Activated CD4-positive, CD25-positive, alpha-beta regulatory T cell treated with anti-CD3 and anti-CD28 coated beads, Interleukin-2, amount 50 U/mL, for 72 hours (primary cell): ENCODE data around the gene ME3.

Source experiments
- DNase-seq: peaks from one replicate; pipeline ENCODE4 v3.0.0; 2021

The ME3 gene

DNA sequence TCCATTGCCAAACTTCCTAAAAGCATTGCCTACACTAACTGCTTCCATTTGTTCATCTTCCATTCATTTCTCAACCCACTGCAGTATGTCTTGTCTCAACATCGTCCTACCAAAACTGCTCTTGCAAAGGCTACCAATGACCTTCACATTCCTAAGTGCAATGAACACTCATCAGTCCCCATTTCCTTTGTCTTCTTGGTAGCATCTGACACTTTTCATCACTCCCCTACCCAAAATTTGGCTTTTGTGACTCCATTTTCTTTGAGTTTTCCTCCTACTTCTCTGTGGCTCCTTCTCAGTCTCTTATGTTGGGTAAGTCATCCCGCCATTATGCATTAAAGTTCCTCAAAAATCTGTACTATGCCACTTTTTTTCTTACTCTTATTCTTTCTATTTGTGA is 162.3 kb downstream of the ME3 start:
- DNase-seq: no peak

DNA sequence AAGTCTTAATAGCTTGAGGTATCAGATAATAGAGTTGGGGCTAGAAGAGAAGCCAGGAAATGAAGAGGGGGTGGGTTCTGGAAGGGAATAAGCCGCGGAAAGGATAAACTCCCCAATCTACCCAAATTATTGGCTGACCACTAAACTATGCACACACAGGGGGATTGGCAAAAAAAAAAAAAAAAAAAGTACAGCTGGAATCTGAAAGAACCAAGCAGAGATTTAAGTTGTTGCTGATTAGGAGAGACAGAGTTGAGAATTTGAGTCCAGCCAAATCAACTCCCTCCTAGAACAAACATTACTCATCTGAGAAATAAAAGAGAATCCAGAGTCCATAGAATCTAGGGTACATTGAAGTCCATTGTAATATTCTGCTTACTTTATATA is 162.8 kb downstream of the ME3 start:
- DNase-seq: no peak

DNA sequence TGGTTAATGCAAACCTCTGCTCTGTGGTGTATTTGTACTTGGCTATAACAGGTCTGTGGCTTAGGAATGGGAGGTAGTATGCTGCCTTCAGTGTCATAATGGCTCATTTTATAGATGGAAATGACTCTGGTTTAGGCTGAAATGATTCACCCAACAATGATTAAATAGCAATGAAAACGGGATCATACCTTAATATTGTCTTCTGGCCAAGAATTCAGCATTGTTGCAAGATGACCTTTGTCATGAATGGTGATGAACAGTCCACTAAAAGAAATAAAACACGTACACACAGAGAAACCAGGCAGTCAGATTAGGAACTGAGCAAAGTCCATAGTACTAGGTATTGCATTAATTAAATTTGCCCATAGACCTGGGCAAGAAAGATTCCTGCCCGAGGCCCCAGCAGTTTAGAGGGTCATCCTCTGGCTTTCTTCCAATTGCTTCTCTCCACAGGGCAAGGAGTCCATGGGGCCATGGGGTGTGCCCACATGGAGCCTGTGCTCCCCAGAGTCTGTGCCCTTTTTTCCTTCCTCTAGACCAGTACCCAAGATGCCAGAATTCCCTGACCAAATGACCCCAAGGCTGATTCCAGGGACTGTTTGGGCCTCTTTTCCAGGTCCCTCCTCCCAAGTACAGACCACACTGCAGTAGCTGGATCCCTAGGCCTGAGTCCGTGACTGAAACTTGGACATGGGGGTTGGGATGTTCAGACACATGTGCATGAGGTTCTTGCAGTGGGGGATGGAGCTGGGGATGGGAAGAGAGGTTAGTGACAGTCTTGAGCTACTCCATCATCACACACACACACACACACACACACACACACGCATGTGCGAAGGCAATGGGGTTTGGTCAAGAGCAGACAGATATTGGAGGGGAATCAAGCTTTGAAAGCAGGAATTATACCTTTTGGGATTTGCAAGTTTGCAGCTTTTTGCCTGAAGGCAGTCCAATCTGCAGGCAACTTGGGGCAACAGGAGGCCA is 163.5 kb downstream of the ME3 start:
- DNase-seq: no peak

DNA sequence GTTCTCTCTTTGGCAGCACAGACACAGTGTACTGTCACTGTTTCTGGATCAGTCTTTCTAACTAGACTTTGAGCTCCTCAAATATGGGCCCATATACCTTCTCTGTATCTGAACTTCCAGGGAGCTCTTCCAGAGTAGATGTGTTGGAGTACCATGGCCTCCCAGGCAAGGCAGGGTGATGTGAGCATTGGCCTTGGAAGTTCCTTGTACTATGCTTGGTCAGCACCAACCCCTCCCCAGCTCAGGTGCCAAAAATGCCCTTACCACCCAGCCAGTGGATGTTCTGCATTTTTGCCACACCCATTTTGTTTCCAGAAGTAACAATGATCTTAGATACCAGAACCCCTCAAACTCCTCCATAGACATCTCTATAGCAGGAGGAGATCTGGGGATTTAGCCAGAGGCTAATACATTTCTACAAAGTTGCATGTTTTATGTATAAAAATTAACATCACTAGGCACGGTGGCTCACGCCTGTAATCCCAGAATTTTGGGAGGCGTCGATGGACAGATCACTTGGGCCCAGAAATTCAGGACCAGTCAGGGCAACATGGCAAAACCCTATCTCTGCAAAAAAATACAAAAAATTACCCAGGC is 165.1 kb downstream of the ME3 start:
- no peak for DNase-seq

DNA sequence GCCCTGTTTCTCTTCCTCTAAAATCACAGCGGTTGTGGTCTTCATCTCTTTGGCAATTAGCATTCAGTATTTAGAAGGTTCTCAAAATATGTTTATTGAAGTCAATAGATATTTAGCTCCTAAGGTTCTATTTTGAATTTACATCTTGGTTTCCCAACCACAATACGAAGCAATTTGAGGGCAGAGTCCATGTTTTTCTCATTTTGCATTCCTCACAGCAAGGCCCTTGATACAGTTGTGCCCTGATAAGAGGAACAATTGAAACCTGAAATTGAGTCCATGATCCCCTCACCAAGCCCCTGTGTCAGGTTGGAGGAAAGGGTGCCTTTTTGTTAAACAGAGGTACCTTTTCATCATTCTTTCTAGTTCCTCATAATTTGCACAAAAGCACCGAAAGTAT is 166.2 kb downstream of the ME3 start:
- DNase-seq: no peak

DNA sequence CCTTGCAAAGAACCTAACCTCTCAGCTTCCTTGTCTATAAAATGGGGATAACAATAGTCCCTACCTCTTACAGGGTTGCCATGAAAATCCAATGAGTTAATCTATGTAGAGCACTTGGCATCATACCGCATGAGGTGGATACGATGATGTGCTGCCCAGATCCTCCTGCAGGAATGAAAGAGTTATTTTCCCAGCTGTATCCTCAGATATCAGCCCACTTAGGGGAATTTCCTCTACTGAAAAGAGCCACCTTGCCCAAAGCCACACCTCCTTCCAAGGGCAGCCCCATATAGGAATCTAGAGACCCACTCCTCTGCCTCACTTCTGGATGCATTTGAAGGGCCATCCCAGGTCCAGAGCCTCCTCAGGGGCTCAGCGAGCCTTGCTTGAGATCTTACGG is 169.3 kb downstream of the ME3 start:
- DNase-seq: no peak

DNA sequence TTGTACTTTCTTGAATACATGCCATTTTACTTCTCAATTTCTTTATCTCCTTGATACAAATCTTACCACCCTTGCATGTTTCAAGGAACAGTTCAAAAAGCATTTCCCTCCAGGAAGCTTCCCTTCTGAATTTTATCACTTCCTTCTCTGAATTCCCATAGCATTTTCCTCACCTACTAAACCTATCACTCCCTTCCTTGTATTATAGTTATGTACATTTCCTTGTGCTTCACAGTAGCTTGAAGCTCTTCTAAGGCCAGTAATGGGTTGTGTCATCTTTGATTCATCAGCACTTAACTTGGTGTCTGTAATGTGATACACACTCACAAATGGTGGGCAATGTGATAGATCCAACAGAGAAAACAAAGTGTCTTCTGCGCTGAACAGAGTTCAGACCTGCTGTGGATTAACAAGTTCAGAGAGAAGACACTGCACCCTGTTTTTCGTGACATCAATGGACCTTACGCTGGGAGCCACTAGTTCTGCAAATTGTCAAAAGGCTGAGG is 170.2 kb downstream of the ME3 start:
- no peak for DNase-seq

DNA sequence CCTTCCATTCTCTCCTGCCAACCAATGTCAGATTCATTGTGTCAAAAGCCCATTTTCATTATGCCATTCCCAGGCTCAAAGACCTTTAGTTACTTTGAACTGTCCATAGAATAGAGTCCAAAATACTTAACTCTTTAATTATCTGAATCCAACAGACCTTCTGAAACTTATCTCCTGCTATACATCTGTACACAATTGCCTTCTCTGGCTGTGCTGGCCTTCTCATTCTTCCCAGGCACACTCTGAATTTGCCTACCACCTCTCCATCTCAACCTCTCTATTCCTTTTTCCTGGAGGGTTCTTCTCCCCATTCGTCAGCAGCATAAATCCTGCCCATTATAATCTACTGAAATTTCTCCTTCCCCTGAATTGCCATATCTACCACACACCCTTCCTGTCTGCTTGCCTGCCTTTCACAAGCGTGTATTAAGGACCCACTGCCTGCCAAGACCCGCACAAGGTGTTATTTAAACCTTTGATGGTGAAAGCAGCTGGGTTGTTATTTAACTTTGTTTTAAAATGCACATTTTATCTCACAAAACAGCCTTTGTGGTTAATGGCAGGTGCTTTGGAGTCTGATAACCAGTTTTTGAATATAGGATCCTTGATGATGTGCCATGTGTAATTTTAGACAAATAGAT is 171.8 kb downstream of the ME3 start:
- DNase-seq: no peak

DNA sequence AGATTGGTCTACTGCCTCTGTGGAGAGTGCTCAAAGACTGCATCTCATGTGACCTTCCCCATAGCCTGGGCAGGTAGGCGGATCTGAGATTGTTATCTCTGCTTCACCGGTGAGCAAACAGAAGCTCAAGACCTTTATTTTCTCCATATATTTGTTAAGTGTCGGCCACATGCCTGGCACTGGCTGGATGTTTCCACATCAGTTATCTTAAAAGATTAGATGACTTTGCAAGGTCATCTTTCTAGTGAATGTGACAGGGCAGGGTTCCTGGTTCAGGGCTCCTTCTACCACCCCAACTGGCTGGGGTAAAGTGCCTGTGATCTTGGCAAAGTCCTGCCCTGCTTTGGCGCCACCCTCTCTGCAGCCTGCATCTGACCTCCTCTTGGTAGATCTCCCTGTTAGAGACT is 172.7 kb downstream of the ME3 start:
- DNase-seq: no peak

DNA sequence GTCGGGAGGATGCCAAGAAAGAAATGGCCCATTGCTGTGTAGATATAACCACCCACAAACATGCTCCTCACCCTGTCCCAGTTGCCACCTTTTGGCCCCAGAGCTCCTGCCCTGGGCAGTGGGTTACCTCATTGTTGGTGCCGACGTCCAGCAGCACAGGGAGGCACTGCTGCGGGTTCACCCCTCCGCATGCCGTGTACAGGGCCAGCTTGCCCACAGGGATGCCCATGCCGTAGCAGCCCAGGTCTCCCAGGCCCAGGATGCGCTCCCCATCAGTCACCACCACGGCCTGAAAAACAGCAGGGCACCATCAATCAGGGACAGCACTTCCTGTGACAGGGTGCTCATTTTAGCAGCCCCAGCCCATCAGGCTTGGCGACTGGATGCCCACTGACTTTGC is 174.6 kb downstream of the ME3 start:
- DNase-seq: no peak

DNA sequence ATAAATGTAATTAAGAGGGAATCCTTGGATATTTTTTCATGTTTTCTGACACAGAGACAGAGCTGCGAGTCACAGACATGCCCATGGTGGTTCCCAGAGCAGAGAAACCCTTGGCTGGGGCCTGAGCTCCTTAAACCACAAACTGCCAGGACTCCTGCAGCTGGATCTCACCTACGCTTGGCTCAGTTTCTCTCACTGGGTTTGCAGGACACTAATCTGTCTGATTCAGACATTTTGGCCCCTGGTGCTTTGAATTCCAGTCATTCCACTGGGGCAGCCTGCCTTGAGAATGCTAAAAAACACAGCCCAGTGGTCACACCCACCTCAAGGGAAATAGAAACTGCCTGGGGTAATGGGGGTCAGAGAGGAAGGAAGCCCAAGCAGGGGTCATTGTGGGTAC is 175.1 kb downstream of the ME3 start:
- no peak for DNase-seq

DNA sequence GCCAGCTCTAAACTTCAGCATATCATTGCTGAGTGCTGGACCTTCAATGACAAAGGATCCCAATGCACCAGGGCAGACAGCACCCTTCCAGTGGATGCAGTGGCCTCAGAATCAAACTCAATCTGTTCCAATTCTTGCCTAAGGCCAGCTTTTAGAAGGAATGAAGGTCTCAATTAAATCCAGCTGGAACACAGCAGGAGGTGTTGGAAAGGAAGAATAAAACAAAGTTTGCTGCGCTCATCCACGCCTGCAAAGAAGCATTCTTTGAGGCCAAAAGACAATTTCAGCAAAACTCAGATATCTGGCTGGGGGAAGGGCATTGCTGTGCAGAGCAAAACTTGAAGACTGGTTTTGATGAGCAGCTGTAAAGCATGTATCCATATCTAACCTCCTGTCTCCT is 177.1 kb downstream of the ME3 start:
- no peak for DNase-seq

DNA sequence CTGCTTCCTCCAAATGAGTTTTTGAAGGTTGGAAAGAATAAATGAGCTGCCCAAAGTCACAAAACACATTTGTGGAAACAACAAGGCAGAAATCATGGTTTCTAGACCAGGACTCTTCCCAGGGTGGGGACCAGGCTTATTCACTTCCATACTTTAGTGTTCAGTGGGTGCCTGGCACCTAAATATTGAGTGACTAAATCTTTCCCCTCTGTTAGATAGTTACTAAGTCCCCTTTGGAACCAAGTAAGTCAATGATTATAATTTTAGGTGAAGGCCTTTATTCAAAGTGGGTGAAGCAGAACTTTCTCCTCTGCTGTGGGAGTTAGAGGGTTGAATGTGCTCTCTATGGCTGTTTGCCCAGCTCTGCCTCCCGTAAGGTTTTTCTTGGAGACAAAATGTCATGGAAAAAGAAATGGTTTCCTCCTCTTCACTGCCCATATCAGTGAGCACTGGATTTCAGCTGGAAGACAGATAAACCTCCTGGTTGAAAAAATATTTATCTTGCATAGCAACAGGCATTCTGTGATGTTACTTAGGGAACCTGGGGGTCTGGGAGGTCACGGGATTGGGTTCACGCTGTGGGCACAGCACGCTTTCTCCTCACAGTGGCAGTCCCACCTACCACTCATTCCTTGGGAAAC is 179.9 kb downstream of the ME3 start:
- no peak for DNase-seq

DNA sequence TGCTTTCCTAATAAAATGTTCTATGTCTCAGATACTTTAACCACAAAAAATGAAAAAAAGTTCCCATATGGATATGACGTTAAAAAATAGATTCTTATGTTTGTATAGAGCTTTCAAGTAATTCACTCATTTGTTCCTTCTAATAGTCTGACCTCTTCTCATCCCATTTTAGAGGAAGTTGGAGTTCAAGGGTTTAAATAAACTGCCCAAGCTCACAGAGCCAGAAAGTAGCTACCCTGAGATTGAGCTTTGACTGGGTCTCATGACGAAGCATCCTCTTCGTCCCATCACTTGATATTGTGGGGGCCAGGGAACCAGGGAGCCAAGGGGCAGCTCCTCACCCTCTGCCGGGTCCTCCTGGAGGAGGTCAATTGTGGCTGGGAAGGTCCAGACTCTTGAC is 181.4 kb downstream of the ME3 start:
- DNase-seq: no peak

DNA sequence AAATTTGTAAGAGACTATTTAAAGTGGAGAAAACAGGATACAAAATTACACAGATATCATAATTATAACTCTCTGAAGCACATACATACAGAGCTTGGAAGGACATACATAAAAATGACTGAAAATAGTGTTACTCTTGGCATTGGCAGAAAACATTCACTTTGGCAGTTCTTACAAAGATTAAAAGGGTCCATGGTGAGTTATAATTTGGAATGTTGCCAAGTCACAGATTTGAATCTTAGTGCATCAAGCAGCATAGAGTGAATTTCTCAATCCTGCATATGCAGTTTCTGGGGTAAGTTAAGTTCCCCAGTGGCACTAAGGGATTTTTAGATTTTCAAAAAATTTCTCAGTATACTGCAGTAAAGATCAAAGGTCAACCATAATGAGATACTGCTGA is 181.8 kb downstream of the ME3 start:
- DNase-seq: no peak

DNA sequence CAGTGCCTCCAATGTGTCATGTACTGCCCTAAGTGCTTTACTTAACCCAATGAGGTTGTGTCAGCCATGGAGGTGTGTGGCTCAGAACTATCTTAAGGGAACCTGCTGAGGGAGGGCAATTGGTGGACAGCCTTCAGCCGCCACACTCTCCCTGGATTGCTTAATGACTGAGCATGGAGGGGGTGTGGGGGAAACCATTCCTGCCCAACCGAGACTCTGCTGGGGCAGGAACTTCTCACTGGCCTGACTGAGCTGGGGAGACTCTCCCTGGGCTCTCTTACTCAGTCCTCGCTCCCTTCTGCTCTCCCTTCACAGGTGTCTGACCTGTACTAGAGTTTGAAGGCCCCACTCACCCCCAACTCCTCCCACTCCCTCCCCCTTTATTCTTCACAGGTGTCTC is 183.0 kb downstream of the ME3 start:
- no peak for DNase-seq

DNA sequence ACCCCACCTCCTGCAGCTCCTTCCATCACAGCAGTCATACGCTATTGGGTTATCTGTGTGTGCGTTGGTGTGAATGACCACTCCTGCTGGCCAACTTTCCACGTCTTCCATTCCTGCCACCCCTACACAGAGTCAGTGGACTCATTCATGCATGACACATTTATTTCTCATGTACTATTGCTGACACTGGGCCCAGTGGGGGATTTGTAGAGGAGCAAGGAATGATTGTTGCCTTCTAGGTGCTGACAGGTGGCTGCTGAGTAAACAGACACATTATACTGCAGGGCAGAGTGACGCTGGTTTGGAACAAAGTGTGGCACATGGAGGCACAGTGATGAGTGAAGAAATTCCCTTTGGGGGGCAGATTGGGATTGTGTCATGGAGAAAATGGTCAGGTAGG is 183.9 kb downstream of the ME3 start:
- no peak for DNase-seq

DNA sequence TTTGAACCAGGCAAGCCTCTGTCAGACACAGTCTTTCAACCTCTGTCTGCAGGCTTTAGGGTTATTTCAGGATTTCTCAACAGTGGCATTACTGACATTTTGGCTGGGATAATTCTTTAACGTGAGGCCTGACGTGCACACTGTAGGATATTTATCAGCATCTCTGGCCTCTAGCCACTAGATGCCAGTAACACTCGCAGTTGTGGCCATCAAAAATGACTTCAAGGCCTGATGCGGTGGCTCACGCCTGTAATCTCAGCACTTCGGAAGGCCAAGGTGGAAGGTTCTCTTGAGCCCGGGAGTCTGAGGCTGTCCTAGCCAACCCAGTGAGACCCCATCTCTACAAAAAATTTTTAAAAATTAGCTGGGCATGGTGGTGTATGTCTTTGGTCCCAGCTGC is 184.7 kb downstream of the ME3 start:
- DNase-seq: no peak

DNA sequence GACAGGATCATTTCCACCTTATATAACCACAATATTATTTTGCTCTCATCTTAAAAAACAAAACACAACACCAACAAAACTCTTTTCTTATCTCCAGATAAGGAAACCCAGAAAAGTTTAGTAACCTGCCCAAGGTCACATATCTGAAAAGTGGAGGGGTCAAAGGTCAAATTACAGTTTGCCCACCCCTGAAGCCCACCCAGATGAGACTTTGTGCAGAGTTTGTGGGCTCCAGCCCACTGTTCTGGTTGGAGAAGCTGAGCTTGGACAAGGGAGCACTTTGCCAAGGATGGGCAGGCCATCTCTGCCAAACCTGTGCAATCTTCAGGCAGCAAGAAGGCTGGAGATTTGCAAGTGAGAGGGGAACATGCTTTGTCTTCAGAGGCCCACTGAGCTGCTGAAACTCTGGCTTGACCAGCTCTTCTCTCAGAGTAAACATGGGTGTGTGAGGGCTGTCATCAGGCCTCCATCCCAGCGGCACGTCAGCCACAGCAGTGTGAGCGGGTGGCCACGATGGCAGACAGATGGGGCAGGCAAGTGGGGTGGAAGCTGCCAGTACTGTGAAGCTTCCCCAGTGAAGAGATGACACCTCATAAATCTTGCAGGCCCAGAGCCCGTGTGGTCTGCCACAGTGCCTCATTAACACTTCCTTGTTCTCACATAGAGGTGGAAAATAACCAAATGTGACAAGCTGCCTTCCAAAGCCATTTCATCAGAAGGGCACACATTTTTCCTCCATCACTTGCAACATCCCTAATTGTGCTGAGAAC is 186.0 kb downstream of the ME3 start:
- DNase-seq: no peak

DNA sequence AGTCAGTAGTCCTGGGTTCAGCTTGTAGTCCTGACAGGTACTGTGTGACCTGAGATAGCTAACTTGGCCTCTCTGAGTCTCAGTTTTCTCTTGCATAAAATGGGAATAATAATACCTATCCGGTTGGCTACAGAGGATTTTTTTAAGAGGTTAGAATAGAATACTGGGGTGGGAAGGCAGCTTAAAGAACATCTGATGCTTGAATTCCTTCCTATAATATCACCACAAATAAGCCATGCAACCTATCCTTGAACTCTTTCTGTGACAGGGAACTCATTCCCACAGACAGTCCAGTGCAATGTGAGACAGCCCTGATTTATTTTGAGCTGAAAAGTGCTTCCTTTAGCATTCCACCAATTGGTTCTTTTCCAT is 187.6 kb downstream of the ME3 start:
- no peak for DNase-seq

DNA sequence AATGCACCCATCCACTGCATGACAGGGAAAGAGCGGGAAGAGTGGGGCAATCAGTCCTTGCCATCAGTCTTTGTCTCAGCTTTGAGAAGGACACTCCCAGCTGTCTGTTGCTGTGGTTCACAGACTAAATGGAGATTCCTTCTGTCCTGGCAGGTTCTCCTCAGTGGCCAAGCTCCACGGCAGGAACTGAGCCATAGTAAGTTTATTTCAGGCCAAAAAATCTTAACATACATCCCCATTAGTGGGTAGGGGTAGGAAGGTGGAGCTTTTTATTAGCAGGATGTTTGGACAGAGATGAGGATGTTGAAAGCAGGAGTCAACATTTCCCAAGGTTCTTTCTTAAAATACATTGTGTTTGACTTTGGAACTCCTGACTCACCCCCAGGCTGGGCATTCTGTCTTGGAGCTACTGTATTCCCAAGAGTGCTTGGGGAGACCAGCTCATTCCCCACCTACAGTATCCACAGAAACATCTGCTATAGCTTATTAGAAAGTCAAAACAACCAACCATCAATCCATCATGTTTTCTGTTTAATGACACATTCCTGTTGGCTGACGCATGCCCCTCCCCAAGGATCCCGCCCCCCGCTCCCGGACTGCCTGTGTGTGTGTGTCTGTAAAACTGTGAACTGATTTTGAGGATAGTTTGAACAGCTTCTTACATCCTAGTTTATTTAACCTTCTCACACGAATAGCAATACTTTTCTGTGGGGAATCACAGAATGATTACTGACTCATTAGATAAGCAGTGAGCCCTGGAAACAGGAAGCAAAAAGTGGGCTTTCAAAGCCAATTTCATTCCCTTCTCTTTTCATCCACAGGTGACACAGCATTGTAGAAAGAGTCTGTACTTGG is 188.2 kb downstream of the ME3 start:
- DNase-seq: no peak

DNA sequence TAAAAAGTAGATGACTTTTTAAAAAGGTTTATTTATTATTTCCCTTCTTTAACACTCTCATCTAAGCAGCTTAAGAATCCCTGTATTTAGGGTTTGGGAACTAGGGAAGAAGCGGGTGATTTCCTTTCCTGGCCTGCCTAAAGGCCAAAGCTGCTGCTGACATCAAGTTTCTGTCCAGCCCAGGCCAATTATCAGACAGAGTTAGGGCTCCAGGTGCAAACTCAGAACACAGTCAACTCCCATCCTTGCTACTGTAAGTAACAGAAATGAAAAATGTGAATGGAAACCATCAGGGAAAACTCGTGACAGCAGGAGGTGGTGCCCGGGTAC is 188.8 kb downstream of the ME3 start:
- no peak for DNase-seq
